HG03280 (cell line): Measurements from ENCODE around the gene SEL1L2.
"Not testable (repeated sequence)": the region's sequence is repeated elsewhere in the genome, so short reads cannot be mapped to it uniquely, and the experiment has no call there.

Source experiments
- ATAC-seq: cut with Tn5 transposase; IDR thresholded peaks from one replicate; pipeline ENCODE4 v1.9.1; 2021; ENCODE audit warnings: mild to moderate bottlenecking, moderate library complexity; ENCODE audit not compliant: unreplicated experiment

Gene SEL1L2

DNA sequence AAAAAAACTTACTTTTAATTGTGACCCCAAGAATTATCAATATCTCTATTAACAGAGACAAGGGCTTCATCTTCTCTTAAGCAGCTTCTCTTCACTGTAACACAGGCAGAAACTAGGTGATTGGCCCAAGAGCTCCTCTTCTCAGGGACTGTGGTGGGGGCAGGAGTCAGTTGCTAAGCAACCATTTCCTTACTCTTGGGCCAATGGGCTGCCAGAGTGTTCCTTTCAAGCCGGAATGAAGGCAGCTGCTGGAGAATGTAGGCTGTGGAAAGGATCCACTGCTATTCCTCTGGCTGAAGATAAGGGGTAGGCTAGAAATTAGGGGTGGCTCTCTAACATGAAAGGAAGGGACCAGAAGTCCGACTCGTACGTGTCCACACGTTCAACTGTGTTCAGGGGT lies at the start of gene SEL1L2:
Gene SEL1L2 (minus strand): TSS at position 150 of the 400 bp plus-strand sequence. CDS start 80 bp downstream, at position 70.
- no peak for ATAC-seq

GRCh38 chr20:14036567-14036966 lies 46.2 kb upstream of the SEL1L2 start:
- no peak for ATAC-seq

DNA sequence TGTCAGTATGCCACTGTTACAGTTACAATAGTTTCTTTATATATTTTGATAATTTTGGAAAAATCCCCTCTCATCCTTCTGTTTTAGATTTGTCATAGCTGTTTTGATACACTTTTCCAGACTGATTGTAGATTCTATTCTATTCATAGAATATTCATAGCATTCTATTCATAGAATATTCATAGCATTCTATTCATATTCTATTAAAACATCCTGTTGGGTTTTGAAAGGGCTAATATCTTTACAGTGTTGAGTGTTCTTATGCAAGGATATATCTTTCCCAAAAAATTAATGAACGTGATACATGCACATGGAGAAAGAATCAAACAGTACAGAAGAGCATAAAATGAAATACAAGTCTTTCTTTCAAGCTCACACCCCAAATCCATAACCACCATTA lies 42.9 kb upstream of the SEL1L2 start:
- no peak for ATAC-seq

- ATAC-seq, result no peak
Measured at GRCh38 chr20:14030991-14031390, 40.6 kb upstream of the SEL1L2 start.

- no peak for ATAC-seq
Measured at GRCh38 chr20:14012671-14013070, 22.3 kb upstream of the SEL1L2 start.

- ATAC-seq, result no peak
Measured at GRCh38 chr20:14009208-14009607, 18.8 kb upstream of the SEL1L2 start.

DNA sequence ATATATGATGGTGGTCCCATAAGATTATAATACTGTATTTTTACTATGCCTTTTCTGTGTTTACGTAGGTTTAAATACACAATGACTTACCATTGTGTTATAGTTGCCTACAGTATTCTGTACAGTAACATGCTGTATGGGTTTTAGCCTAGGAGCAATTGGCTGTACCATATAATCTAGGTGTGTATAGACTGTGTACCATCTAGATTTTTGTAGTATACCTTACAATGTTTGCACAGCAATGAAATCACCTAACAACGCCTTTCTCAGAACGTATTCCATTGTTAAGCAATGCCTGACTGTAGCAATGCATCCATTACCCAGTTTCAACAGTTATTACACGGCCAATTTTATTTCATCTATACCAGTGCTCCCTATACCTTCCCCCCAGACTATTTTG lies 15.6 kb upstream of the SEL1L2 start:
- no peak for ATAC-seq

- ATAC-seq, result no peak
Measured at GRCh38 chr20:14000917-14001316, 10.5 kb upstream of the SEL1L2 start.

GRCh38 chr20:13996265-13996664 lies 5.9 kb upstream of the SEL1L2 start:
- no peak for ATAC-seq

DNA sequence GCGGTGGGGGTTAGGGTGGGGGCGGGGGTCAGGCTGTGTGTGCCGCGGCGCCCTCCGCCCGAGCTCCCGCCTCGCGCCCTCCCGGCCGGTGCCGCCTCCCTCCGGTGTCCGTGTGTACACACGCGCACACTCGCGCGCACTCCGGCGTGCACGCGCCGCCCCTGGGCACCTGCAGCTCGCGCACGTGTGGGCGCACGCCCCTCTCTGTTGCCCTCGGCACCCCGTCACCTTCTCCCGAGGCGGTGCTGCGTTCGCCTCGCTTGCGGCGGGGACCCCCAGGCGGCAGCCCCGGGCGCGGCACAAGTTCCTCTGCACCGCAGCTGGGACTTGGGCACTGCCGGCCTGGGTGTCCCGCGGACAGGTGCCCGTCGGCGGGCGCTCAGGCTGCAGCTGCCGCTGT lies 5.4 kb upstream of the SEL1L2 start:
- ATAC-seq, result no peak

DNA sequence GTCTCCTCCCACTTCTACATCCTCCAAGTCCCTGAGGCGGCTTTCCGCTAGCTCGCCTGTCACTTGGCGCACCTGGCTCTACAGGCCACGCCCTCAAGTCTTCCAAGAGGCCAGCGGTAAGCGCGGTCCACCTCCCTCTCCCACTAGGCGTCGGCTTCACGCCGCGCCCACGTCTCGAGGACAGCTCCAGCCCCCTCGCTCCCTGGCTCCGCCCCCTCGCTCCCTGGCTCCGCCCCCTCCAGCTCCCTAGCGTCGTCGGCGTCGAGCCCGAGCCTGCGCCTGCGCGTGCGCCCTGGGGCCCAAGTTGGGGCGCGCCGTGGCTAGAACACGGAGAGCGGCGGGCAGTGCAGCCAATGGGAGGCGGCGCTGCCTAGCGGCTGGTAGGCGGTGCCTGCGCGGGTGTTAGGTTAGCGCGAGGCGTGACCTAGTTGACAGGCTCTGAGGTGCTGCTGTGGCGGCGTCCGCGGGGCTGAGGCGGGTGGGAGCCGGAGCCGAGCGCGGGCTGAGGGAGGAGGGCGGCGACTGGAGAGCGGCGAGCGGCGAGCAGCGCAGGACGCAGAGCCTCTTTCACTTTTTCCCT lies 4.8 kb upstream of the SEL1L2 start, which contains the start of gene MACROD2:
Gene MACROD2 (plus strand): TSS at position 431 of the 580 bp plus-strand sequence.
- no peak for ATAC-seq

DNA sequence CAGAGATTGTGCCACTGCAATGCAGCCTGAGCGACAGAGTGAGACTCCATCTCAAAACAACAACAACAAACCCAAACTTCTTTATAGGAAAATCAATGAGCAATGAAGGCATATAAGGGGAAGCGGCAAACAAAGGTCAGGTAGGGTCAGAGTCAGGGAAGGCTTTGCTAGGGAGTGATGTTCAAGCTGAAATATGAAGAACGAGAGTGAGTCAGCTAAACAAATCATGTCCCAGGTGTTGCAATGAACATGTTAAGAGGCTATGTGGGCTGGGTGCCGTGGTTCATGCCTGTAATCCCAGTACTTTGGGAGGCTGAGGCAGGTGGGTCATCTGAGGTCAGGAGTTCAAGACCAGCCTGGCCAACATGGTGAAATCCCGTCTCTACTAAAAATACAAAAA lies 1.5 kb upstream of the SEL1L2 start:
- ATAC-seq, result not testable (repeated sequence)

DNA sequence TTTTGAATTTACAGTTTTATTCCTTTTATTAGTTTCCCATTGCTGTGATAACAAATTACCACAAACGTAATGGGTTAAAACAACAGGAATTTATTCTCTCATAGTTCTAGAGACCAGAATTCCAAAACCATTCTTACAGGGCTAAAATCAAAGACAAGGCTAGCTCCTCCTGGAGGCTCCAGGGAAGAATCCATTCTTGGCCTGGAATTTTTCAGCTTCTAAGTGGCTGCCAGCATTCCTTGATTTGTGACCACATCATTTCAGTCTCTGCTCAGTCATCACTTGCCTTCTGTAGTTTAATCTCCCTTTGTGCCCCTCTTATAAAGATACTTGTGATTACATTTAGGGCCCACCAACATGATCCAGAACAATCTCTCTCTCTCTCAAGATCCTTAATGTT lies 897 bp upstream of the SEL1L2 start:
- no peak for ATAC-seq

- ATAC-seq, result no peak
Measured at GRCh38 chr20:13984211-13984610, 6.2 kb downstream of the SEL1L2 start.

- no peak for ATAC-seq
Measured at GRCh38 chr20:13960525-13960924, 29.9 kb downstream of the SEL1L2 start.

DNA sequence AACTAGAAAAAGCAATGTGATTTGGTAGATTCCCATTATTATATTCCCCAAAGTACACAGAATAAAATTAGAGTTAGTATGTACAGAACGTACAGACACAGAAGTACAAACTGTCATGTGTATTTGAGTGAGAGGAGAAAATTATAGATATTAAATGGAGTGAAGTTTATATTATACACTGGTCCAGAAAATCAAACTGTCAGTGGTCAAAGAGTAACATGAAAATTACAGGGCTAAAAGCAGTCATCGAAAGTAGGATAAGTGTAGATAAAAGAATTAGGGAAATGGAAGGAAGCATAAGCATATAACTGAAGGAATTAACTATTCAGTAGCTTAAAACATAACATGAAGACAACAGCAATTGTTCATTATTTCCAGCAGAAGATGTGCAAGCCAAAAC lies 30.3 kb downstream of the SEL1L2 start:
- no peak for ATAC-seq

DNA sequence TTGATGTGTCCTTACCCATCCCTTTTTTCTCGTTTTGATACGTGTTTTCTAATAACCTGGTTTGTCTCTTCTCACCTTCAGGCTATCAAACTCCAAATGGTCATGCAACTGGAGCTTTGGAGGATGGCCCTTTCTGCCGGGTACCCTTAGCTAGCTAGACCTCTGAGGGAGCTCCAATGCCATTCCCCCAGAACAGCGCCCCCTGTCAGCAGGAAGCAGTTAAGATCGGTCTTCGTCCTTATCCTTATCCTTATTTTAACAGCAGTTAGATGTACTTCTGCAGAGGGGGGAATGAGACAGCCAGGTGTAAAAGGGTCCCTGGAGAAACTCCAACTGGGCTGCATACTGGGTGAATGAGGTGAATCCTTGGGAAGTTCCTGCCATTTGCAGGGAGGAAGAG lies 37.2 kb downstream of the SEL1L2 start:
- ATAC-seq, result no peak

- ATAC-seq, result no peak
Measured at GRCh38 chr20:13947719-13948118, 42.7 kb downstream of the SEL1L2 start.

DNA sequence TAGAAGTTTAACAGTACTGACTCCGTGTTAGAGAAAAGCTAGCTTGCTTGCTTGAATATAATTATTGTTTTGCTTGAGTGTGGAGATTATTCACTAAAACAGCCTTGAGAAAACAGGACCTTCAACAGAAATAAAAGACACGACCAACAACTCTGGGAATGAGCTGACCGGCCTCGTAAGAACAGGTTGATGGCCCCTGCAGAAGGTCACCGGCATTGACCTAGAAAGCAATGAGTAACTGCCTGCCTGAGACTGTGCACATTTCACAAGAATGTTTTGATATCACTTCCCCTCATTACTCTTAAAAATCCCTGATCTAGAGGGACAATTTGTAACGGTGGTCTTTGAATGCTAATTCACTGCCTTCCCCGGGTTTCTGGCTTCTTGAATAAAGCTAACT lies 49.4 kb downstream of the SEL1L2 start:
- ATAC-seq, result no peak

DNA sequence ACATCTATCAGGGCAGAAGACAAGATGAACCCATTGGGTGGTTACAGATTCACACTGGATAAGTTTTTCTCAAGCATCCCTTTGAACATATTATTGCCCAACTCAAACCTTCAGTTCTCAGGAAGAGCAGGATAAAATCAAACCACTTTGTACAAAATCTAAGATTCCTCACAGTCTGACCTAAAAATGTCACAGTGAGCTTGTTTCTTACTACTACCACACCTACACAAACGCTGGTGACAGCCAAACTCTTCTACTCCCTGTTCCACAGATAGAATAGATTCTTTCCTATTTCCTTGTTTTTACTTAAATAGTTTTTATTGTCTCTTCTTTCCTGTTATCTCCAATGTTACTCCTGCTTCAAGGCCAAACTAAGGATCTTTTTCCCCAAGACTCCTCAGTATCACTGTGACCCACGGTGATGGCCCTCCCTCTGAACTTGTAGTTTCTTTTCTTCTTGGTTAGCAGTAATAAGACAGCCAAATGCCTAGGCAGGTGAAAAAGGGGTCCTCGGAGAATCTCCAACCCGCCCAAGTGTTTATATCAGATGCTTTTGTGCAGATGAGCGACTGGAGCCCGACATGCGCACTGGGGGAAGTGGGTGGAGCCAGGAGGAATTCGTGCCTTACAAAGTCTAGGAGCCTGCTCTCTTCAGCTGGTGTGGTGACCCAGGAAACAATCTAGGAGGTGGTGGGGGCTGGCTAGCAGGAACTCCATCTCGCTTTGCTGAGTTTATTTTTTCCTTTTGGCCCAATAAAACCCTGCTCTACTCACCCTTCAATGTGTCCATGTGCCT lies 53.4 kb downstream of the SEL1L2 start:
- no peak for ATAC-seq

DNA sequence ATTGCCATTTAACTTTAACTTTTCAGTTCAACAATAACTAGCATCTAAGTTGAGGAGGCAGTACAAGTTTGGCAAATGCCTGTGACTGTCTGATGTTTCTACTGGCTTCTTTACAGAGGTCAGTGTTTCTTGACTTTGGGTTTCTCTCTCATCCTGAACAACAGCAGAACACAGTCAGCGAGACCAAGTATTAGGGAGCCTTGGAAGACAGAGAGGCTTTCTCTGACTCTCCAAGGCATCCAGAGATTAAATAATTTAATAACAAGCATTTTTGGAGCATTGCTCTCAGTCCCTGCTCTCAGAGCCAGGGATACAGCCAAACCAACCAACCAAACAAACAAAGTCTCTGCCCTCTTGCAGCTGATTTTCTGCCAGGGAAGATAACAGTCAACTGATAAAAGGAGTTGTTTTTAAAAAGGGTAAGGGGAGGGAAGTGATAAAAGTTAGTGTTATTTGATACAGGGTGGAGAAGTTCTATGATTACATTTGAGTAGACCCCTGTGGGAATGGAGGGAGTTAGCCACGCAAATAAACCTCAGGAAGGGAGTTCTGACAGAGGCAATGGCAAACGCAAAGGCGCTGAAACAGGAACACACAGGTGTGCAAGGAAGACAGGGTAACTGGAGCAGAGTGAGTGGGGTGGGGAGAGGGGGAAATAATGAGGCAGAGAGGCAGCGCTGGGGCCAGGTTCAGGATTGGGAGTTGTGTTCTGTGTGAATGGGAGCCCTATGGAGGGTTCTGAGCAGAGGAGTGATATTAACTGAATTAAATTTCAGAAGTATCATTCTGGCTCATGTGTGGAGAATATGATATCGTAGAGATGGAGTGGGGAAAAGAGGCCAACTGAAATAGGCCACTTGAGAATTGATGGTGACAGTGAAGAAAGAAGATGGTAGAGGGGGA lies 55.2 kb downstream of the SEL1L2 start:
- ATAC-seq, result no peak

DNA sequence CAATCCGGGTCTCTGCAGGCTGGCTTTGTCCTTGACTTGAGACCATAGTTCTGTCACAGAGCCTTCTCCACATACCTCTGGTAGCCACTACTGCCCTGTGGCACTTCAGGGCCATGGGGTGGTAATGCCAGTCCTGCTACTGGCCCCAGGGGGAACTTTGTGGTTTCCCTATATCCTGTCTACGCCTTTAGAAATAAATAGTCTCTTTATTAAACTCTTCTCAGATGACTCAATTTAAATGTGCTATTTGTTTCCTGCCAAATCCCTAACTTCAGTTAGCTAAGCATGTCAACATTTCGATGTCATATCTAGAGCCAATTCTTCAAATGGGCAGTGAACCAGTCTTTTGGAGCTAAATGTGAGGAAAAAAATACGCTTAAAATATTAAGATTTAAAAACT lies 60.1 kb downstream of the SEL1L2 start:
- no peak for ATAC-seq
